Measurements from ENCODE around the gene FRMD3.

Gene FRMD3

GRCh38 chr9:83538172-83538889 is at the start of gene FRMD3:
TSS of gene FRMD3 (minus strand) at chr9:83538401. CDS start at chr9:83538231, 170 bp downstream.
- DNase-seq, result peak; percentile 21 to 61

GRCh38 chr9:83584995-83585394 is 46.8 kb upstream of the FRMD3 start:
- no peak for DNase-seq

GRCh38 chr9:83583151-83584014 is 45.2 kb upstream of the FRMD3 start:
- peak; percentile 11 to 24 for DNase-seq

GRCh38 chr9:83582029-83582428 is 43.8 kb upstream of the FRMD3 start:
- no peak for DNase-seq

GRCh38 chr9:83574482-83574881 is 36.3 kb upstream of the FRMD3 start:
- no peak for DNase-seq

- no peak for DNase-seq
Measured at GRCh38 chr9:83572524-83572923, 34.3 kb upstream of the FRMD3 start.

GRCh38 chr9:83570359-83570758 is 32.2 kb upstream of the FRMD3 start:
- DNase-seq, result no peak

- no peak for DNase-seq
Measured at GRCh38 chr9:83569326-83569725, 31.1 kb upstream of the FRMD3 start.

- no peak for DNase-seq
Measured at GRCh38 chr9:83563360-83563759, 25.2 kb upstream of the FRMD3 start.

GRCh38 chr9:83560169-83560826 is 22.1 kb upstream of the FRMD3 start:
- no peak for DNase-seq

- no peak for DNase-seq
Measured at GRCh38 chr9:83557771-83558170, 19.6 kb upstream of the FRMD3 start.

GRCh38 chr9:83557317-83557716 is 19.1 kb upstream of the FRMD3 start:
- no peak for DNase-seq

- no peak for DNase-seq
Measured at GRCh38 chr9:83554278-83554677, 16.1 kb upstream of the FRMD3 start.

GRCh38 chr9:83544002-83544698 is 5.9 kb upstream of the FRMD3 start:
- no peak for DNase-seq

- DNase-seq, result no peak
Measured at GRCh38 chr9:83538890-83539238, 663 bp upstream of the FRMD3 start.

- DNase-seq, result no peak
Measured at GRCh38 chr9:83537331-83538171, 650 bp downstream of the FRMD3 start.

- DNase-seq, result no peak
Measured at GRCh38 chr9:83536332-83536731, 1.9 kb downstream of the FRMD3 start.

GRCh38 chr9:83535736-83536135 is 2.5 kb downstream of the FRMD3 start:
- DNase-seq, result no peak

- no peak for DNase-seq
Measured at GRCh38 chr9:83533296-83533695, 4.9 kb downstream of the FRMD3 start.

- DNase-seq, result no peak
Measured at GRCh38 chr9:83526901-83527300, 11.3 kb downstream of the FRMD3 start.

GRCh38 chr9:83526211-83526610 is 12.0 kb downstream of the FRMD3 start:
- DNase-seq, result no peak

- no peak for DNase-seq
Measured at GRCh38 chr9:83523684-83524083, 14.5 kb downstream of the FRMD3 start.

Measured in stimulated activated CD4-positive, alpha-beta T cell treated with anti-CD3 and anti-CD28 coated beads, Interleukin-2, amount 100 ng/mL, for 24 hours (primary cell).